Measurements from ENCODE around the gene PIWIL4.

- TF ChIP-seq POLR2A (IDR thresholded peaks at IDR 0.05) = no peak
- TF ChIP-seq, protein P1, sequence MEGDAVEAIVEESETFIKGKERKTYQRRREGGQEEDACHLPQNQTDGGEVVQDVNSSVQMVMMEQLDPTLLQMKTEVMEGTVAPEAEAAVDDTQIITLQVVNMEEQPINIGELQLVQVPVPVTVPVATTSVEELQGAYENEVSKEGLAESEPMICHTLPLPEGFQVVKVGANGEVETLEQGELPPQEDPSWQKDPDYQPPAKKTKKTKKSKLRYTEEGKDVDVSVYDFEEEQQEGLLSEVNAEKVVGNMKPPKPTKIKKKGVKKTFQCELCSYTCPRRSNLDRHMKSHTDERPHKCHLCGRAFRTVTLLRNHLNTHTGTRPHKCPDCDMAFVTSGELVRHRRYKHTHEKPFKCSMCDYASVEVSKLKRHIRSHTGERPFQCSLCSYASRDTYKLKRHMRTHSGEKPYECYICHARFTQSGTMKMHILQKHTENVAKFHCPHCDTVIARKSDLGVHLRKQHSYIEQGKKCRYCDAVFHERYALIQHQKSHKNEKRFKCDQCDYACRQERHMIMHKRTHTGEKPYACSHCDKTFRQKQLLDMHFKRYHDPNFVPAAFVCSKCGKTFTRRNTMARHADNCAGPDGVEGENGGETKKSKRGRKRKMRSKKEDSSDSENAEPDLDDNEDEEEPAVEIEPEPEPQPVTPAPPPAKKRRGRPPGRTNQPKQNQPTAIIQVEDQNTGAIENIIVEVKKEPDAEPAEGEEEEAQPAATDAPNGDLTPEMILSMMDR (IDR thresholded peaks at IDR 0.05) = no peak
Observed at GRCh38 chr11:94613120-94613519, 46.0 kb downstream of the PIWIL4 start.
